T-helper 1 cell (primary cell): Measurements from ENCODE around the gene RPS14.
A peak's percentile ranks its signal among the peaks of the same experiment; 100 is the strongest.
"Not testable (repeated sequence)": the region's sequence is repeated elsewhere in the genome, so short reads cannot be mapped to it uniquely, and the experiment has no call there.

Experiments used
- DNase-seq, 5 donors: peaks; one replicate each; pipeline ENCODE4 v3.0.0-alpha.2; 2012 to 2020

RPS14 gene

DNA sequence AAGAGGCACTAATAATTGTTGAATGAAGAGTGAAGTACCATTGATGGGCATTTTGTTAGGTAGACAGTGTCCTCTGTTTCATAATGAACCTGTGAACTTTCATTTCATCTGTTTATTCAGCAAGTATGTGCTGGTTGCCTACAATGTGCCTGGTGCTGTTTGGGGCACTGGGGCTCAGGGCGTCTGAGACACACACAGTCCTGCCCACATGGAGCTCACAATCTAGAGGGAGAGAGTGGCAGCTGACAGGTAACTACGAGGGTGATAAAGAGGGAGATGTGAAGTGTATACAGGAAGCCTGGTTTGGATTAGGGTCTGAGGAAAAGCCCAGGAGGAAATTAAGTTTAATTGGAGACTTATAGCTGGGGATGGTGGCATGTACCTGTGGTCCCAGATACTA is 29.9 kb upstream of the RPS14 start:
- no peak for DNase-seq

DNA sequence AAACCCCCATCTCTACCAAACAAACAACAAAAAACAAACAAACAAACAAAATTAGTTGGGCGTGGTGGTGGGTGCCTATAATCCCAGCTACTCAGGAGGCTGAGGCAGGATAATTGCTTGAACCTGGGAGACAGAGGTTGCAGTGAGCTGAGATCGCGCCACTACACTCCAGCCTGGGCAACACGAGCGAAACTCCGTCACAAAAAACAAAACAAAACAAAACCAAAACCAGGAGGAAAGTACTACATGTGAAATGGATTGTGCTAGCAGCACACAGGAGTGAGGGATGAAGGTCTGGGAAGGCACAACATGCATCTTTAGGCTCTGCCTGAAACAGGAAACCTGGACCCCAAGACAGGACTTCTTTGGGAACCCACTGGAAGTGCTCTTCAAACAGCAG is 27.0 kb upstream of the RPS14 start:
- not testable (repeated sequence) for DNase-seq

DNA sequence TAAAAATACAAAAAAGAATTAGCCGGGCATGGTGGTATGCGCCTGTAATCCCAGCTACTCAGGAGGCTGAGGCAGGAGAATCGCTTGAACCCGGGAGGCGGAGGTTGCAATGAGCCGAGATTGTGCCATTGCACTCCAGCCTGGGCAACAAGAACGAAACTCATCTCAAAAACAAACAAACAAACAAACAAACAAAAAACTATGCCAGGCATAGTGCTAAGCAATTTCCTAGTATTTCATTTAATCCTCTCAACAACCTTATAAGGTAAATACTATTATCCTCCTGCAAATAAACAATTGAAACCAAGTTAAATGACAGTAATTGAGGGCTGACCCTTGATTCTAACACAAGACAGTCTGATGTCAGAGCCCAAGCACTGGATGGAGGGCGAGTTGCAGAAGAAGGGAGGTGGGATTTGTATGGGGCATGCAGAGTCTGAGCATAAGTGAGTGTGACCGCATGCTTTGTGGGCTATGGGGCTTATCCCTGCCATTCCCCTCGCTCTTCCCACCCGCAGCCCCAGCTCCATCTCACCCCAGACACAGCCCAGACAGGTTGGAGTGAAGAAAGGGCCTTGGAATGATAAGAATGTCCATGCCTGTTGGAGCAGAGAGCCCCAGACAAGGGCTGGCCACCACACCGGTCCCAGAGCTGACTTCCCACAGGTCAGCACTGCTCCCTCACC is 24.3 kb upstream of the RPS14 start:
- no peak for DNase-seq

DNA sequence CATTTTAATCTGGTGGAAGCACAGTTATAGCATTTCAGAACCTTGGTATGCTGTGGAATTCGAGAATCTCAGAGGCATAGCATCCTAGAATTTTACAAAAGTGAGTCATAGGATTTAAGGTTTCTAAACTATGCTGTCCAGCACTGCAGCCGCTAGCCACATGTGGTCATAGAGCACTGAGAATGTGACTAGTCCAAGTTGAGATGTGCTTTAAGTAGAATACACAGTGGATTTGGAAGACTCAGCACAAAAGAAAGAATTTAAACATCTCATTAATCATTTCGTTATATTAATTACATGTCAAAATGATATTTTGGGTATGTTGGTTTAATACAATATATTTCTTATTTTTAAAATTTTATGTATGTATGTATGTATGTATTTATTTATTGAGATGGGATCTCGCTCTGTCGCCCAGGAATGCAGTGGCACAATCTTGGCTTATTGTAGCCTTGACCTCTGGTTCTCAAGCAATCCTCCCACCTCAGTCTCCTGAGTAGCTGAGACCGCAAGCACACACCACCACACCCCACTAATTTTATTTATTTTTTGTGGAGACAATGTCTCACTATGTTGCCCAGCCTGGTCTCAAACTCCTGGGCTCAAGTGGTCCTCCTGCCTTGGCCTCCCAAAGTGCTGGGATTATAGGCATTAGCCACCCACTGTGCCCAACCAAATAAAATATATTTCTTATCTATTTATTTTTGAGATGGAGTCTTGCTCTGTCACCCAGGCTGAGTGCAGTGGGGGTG is 20.4 kb upstream of the RPS14 start:
- DNase-seq = no peak

DNA sequence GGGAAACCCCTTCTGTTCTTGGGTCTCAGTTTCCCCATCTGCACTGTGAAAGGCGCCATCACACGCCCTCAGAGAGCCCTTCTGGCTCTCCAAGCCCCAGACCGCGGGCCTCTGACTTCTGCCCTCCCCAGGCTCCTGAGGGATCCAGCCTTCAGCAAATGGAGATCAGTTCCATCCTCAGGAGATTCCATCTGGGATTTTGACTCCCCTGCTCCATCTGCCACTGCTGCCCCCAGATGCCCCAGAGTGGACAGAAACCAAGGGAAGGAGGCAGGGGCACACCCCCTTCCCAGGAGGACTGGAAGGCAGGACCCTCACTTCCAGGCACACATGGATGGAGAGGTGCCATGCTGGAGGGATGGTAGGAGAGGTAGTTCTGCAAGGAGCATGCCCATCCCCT is 18.7 kb upstream of the RPS14 start:
- no peak for DNase-seq

DNA sequence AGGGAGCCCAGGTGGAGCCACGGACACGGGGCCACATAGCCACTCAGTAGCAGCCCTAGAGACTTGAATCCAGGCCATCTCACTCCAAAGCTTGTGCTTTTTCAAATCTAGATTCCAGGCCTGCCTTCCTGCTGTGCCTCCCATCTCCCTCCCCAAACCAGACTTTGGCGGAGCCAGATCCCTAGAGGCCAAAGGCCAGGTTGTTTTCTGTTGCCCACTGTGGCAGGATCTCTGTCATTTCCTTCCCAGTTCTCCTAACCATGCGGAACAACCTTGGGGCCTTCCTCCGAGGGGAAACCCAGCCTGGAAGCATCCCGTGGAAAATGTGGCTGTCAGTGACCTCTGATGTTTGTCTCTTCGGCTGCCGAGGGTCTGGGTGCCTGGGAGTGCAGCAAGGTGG is 16.4 kb upstream of the RPS14 start:
- DNase-seq = no peak

DNA sequence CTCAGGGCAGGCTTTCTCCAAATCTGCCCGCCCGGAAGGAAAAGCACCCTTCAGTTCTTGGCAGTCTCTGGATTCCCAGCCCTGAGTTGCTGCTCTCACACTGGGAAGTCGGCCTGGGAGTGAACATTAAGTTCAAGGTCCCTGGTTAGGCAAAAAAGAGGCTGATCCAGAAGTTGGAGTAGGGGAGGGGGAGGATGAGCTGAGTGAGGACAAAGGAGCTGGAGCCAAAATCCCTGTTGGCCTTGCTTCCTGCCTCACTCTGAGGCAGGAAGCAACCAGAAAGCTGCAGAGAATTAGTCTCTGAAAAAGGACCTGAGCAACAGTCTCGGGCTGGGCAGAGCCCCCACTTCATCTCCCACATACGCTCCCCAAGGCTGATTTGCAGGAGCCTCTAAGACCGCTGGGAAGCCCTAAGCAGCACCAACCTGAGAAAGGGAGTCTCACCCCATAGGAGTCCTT is 15.0 kb upstream of the RPS14 start:
- no peak for DNase-seq

DNA sequence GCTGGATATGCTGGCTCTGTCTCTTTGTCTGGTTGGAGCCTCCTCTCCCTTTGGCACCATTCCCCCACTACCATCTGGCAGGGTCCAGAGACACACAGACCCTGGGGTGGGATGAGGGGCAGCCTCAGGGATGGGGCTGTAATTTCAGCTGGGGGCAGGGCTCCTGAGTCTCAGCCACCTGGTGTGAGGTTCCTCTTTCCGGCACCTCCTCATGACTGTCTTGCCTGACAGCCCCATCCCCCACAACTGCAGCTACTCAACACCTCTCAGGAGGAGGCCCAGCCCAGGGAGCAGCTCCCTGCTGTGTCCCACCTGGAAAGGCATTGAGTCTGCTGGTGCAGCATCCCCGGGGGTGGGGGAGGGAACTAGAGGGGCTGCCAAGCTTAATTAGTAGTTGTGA is 11.7 kb upstream of the RPS14 start:
- DNase-seq = no peak

DNA sequence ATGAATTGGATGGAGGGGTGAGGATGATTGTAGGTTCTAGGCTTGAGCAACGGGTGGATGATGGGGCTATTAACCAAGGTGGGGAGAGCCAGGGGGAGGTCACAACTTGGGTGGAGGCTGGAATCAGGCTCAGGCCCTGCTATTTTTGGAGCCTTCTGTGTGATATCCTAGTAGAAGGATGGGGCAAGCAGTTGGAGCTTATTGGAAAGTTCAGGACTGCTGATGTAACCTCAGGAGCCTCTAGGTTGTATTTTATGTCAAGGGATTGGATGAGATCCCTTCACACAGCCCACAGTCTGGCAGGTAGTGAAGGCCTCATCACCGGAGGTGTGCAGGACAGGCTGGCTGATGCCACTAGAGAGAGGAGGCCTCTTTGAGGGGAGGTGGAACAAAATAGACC is 11.2 kb upstream of the RPS14 start:
- no peak for DNase-seq

DNA sequence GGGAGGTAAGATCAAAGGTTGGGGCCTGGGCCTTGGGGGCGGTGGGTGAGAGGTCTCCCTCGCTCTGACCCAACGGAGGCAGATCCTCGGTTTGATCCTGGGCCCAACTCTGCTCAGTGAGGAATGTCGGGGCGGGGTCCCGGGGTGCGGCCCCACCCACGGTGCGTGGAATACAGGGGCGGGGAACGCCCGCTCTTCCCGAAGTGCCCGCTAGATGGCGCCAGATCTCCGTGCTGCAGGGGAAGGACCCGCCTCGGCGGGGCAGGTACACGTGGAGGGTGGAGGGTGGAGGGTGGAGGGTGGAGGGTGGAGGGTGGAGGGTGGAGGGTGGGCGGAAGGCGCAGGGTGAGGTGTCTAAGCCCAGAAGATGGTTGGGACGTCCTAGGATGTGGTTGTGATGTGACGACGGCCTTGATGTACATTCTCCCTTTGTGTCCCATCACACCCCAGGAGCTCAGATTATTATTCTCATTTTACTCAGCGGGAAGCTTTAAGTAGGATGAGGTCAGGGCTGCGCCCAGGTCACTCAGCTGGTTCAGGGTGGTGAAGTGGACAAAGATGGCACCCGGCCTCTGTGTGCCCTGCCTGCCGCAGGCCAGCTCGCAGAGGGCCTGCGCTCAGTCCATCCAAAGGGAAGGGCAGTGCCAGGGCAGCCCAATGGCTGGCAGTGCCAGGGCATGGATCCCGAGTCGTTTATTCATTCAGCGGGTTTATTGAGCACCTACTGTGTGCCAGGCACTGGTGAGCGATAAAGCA is 9.4 kb upstream of the RPS14 start:
- peak; percentile 62 to 84 (median 75) for DNase-seq

DNA sequence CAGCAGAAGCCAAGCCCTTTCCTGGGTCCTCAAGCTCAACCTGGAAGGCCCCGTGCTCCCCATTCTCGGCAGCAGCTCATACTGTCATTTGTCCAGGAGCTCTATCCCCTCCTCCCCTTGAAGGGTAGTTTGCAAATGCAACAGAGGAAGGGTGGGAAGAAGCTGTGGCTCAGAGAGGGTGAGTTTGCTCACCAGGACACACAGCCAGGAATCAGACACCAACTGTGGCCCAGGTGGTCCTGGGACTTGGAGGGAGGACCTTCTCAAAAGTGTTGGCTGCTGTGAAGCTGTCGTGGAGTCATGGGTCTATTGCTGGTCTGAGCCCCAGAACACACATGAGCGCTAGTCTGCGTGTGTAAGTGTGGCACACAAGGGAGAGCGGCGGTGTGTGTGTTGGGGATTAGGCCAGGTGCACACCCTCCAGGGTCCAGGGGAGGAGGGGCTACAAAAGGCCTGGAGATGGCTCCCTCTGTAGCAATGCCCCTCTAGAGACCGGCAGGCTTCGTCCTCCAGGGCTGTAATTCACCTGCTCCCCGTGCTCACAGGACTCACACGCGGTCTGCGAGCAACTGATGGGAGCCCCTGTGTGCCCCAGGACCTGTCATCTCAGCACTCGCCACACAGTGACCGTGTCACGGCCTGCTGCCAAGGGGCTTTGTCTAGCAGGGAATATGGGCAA is 8.2 kb upstream of the RPS14 start:
- DNase-seq = no peak

DNA sequence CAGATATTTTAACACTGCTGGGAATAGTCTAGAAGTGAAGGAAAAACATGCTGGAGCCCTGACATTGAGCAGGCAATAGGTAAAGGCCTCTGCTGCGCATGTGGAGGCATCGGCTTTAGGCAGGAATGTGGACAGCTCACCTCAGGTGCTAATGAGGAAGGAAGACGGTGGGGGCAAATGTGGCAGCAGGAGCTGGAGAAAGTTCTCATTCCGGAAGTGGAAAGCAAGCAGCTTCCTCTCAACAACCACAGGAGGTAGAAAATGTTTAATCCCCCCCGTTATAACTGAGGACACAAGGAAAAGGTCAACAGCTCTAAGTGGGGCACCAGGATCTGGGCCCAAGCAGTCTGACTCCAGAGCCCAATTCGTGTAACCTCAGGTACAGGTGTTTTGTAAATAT is 7.6 kb upstream of the RPS14 start:
- no peak for DNase-seq

DNA sequence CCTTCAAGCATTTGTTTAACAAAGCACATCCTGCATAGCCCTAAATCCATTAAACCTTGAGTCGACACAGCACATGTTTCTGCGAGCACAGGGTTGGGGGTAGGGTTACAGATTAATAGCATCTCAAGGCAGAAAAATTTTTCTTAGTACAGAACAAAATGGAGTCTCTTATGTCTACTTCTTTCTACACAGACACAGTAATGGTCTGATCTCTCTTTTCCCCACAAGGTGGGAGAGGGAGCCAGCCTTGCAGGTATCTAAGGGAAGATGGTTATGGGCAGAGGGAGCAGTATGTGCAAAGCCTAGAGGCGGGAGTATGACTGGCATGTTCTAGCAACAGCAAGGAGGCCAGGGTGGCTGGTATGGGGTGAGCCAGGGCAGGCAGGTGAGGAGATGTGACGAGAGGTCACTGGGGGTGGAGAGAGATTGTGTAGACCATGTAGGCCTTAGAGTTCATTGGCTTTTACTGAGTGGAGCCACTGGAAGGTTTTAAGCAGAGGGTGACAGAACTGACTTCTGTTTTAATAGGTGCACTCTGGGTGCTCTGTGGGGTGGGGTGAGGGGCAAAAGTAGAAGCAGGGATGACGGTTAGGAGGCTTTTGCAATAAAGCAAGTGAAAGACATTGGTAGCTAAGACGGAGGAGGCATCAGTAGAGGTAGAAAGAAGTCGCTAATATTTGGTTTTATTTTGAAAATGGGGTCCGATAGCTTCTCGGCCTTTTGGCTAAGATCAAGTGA is 5.1 kb upstream of the RPS14 start:
- no peak for DNase-seq

DNA sequence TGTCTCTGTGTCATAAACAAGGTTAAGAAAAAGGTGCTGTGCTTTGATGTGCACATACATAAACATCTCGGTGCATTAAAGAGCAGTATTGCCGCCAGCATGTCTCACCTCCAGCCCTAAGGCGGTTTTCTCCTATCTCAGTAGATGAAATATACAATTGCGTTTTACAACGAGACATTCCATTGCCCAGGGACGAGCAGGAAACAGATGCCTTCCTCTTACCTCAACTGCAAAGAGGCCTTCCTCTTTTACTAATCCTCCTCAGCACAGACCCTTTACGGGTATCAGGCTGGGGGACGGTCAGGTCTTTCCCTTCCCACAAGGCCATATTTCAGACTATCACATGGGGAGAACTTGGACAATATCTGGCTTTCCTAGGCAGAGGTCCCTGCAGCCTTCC is 4.5 kb upstream of the RPS14 start:
- not testable (repeated sequence) for DNase-seq

DNA sequence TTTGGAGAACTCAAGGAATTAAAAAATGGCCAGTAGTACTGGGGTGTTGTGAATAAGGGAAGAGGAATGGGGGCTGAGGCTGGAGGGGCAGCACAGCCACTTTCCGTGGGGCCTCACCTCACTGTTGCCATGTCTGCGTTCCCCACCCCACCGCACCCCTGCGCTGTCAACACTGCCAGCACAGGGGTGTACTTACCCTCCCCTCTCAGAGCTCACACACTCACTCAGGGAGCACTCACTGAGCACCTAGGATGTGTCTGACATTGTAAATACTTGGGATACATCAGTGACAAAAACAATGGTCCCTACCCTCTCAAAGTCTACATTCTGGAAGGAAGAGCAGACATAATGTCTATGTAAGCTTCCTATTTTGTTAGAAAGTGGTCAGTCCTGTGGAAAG is 3.4 kb upstream of the RPS14 start:
- no peak for DNase-seq

DNA sequence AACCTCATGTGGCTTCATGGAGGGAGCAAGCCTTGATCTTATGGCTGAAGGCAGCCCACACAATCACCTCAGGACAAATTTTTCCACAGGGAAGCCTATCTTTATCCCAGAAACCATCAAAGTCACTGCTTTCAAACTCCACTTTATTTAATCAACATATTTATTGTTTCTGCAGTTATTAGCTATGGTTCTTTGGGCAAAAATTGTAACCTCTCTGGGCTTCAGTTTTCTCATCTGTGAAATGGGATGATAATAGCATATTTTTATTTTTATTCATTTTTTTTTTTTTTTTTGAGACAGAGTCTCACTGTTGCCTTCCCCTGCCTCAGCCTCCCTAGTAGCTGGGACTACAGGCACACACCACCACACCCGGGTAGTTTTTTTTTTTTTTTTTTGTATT is 2.1 kb upstream of the RPS14 start:
- no peak for DNase-seq

DNA sequence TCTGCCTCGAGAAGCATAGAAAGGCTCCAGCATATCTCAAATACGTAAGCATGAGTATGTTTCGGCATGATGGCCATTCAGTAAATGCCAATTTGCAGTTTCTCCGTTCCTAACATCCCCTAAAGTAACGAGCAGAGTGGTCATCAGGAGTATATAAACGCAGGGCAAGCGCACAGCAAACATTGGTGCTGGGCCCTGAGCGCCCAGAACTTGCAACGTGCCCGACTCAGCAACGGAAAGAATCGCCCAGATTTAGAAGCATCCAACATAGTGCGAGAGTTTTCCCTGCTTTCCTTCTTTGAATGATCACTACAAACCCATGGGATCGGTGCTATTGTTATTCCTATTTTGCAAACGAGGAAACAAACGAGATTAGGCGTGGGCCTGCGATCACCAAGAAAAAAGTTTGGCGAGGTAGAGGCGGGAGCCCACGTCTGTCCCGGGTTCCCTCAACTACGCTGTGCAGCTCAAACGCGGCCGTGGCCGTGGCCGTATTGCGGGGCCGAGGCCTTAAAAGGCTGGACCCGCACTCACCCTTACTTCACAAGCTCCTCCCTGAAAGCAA is 505 bp downstream of the RPS14 start:
- DNase-seq = peak in 1 of 5 donors; percentile 16

DNA sequence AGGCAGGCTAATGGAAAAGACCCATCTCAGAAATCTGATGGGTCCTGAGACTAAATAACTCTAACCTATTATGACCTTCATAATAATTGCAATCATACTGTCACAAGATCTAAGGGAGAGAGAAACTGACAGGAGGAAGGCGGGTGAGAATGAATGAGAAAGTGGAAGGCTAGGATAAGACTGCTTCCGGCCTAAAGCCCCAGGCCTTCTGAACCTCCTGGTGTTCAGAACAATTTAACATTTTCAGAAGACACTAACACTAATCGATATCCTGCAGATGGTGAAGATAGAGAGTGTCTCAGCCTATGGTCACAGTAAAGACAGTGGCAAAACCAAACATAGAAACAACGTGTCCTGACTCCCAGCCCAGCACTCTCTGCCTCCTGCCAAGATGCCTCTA is 1.2 kb downstream of the RPS14 start:
- no peak for DNase-seq

DNA sequence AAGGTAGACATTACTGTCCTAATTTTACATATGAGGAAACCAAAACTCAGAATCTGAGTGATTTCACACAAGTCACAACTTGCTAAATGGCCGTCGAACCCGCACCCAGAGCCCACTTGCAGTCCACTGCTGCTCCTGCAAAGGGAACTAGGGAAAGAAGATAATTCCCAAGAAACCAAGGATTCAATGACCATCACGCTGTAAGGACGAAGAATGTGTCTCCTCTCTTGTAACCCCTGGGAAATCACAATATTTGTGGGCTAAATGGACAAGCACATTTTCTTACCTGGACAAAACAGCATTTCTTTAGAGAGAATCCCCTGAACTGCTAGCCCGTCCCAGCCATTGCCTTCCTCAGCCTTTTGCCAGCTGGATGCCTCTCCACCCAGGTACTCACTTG is 2.4 kb downstream of the RPS14 start:
- no peak for DNase-seq

DNA sequence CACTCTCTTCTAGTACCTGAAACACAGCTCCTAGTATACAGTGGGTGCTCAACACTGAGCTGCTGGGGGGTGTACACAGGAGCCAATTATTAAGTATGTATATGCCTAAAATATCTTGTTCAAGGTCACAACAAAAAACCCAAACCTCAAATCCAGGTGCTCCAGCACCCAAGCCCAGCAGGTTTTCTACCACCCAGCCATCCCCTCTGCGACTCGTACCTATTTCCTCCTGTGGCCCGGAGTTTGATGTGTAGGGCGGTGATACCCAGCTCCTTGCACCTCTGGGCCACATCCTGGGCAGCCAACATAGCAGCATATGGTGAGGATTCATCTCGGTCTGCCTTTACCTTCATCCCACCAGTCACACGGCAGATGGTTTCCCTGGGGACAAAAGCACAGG is 3.0 kb downstream of the RPS14 start:
- no peak for DNase-seq

DNA sequence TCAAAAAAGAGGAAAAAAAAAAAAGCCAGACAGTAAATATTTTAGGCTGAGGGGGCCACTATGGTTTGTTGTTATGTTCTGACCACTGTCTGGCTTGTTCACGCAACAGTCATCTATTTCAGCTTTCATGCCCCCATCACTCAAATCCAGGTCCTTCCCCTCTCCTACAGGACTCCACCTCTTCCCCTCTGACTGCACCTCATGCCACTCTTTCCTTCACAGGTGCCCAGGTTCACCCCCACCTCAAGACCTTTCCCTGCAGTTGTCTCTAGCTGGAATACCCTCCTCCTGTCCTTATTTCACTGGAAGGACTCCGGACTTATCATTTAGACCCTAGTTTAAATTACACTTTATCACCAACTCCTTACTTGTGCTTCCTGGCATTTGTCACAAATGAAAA is 3.5 kb downstream of the RPS14 start:
- no peak for DNase-seq

DNA sequence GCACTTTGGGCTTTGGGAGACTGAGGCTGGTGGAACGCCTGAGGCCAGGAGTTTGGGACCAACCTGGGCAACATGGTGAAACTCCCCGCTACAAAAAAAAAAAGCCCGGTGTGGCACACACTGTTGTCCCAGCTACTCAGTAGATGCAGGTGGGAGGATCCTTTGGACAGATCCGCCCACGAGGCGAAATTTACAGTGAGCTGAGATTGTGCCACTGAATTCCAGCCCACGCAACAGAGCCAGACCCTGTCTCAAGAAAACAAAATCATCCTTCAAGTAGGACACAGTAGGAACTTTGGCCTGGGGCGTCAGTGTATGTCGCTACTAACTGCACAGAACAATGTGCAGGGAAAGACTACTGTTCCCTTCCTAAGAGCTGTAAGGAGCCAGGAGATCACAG is 4.8 kb downstream of the RPS14 start:
- DNase-seq = no peak
